Epithelial cell of prostate (primary cell): ENCODE results near the gene IGFL1.
A peak's percentile ranks its signal among the peaks of the same experiment; 100 is the strongest.
"Not testable (repeated sequence)": the region's sequence is repeated elsewhere in the genome, so short reads cannot be mapped to it uniquely, and the experiment has no call there.

Experiments used
- DNase-seq: peaks from one replicate; pipeline ENCODE4 v3.0.0-alpha.2; 2011; ENCODE audit warnings: low read depth, low spot score
- H3K27ac ChIP-seq: fragments of 450-650 bp; 2 replicates; pipeline ENCODE4 v1.5.1; 2017; ENCODE audit warnings: mild to moderate bottlenecking

IGFL1 gene

GRCh38 chr19:46229442-46229841, at the start of gene IGFL1:
Gene IGFL1 (plus strand): TSS chr19:46229742. CDS start chr19:46229775, 33 bp downstream.
- no peak for DNase-seq
- no peak within 1 kb of the TSS for H3K27ac ChIP-seq

GRCh38 chr19:46180701-46181387, 48.7 kb upstream of the IGFL1 start:
- DNase-seq, result peak; percentile 56
- peak overlapping the region; percentile 50 for H3K27ac ChIP-seq

- H3K27ac ChIP-seq, result peak overlapping the region; percentile 50
- DNase-seq, result no peak
Measured at GRCh38 chr19:46181388-46181779, 48.2 kb upstream of the IGFL1 start.

GRCh38 chr19:46182476-46182875, 47.1 kb upstream of the IGFL1 start:
- DNase-seq, result no peak
- H3K27ac ChIP-seq, result no peak overlapping the region

GRCh38 chr19:46184775-46185710, 44.5 kb upstream of the IGFL1 start:
- H3K27ac ChIP-seq, result peak overlapping the region; percentile 84
- not testable (repeated sequence) for DNase-seq

GRCh38 chr19:46186101-46186716, 43.3 kb upstream of the IGFL1 start:
- no peak for DNase-seq

GRCh38 chr19:46186717-46187101, 42.8 kb upstream of the IGFL1 start:
- no peak for DNase-seq
- H3K27ac ChIP-seq, result no peak overlapping the region

More at GRCh38 chr19:46186101-46186716, 43.3 kb upstream of the IGFL1 start:
- H3K27ac ChIP-seq, result no peak overlapping the region

- no peak for DNase-seq
Measured at GRCh38 chr19:46189971-46190888, 39.3 kb upstream of the IGFL1 start.

GRCh38 chr19:46191356-46191755, 38.2 kb upstream of the IGFL1 start:
- H3K27ac ChIP-seq, result no peak overlapping the region
- no peak for DNase-seq

More at GRCh38 chr19:46189971-46190888, 39.3 kb upstream of the IGFL1 start:
- H3K27ac ChIP-seq, result no peak overlapping the region

- DNase-seq, result no peak
- no peak overlapping the region for H3K27ac ChIP-seq
Measured at GRCh38 chr19:46191972-46192371, 37.6 kb upstream of the IGFL1 start.

- H3K27ac ChIP-seq, result peak overlapping the region; percentile 64
- DNase-seq, result not testable (repeated sequence)
Measured at GRCh38 chr19:46192626-46192991, 36.9 kb upstream of the IGFL1 start.

- peak overlapping the region; percentile 64 for H3K27ac ChIP-seq
Measured at GRCh38 chr19:46192992-46193650, 36.4 kb upstream of the IGFL1 start.

GRCh38 chr19:46193678-46194077, 35.9 kb upstream of the IGFL1 start:
- no peak for DNase-seq
- peak overlapping the region; percentile 64 for H3K27ac ChIP-seq

More at GRCh38 chr19:46192992-46193650, 36.4 kb upstream of the IGFL1 start:
- DNase-seq, result no peak

GRCh38 chr19:46195104-46195503, 34.4 kb upstream of the IGFL1 start:
- no peak overlapping the region for H3K27ac ChIP-seq
- DNase-seq, result no peak

- not testable (repeated sequence) for DNase-seq, H3K27ac ChIP-seq
Measured at GRCh38 chr19:46195919-46196318, 33.6 kb upstream of the IGFL1 start.

- no peak for DNase-seq
- no peak overlapping the region for H3K27ac ChIP-seq
Measured at GRCh38 chr19:46196410-46197124, 33.0 kb upstream of the IGFL1 start.

GRCh38 chr19:46197314-46198070, 32.0 kb upstream of the IGFL1 start:
- DNase-seq, result no peak
- peak overlapping the region; percentile 85 for H3K27ac ChIP-seq

- peak overlapping the region; percentile 85 for H3K27ac ChIP-seq
- DNase-seq, result no peak
Measured at GRCh38 chr19:46198756-46199155, 30.8 kb upstream of the IGFL1 start.
